Duodenal mucosa (tissue), 2 donors: ENCODE results near the gene DENND1A.

Experiments
- H3K27ac ChIP-seq: one replicate; pipeline ENCODE4 v1.7.0; 2013; ENCODE audit warnings: low read depth, low read length
- H3K27me3 ChIP-seq, 2 donors: one replicate each; pipeline ENCODE4 v1.7.0; 2013; ENCODE audit warnings: low read length in 2 of 2, control low read depth in 1 of 2; ENCODE audit not compliant: insufficient read depth in 2 of 2, control insufficient read depth in 1 of 2
- H3K36me3 ChIP-seq, 2 donors: one replicate each; pipeline ENCODE4 v1.7.0; 2013; ENCODE audit warnings: low read length in 2 of 2, control low read depth in 1 of 2; ENCODE audit not compliant: insufficient read depth in 2 of 2, control insufficient read depth in 1 of 2
- H3K4me1 ChIP-seq, 2 donors: one replicate each; pipeline ENCODE4 v1.7.0; 2013; ENCODE audit warnings: low read length in 2 of 2, control low read depth in 1 of 2; ENCODE audit not compliant: insufficient read depth in 2 of 2, control insufficient read depth in 1 of 2
- H3K4me3 ChIP-seq, 2 donors: one replicate each; pipeline ENCODE4 v1.7.0; 2013; ENCODE audit warnings: low read length in 2 of 2, low read depth in 1 of 2
- H3K9ac ChIP-seq, 2 donors: one replicate each; pipeline ENCODE4 v1.7.0; 2013; ENCODE audit warnings: low read length in 2 of 2, low read depth in 1 of 2
- H3K9me3 ChIP-seq, 2 donors: one replicate each; pipeline ENCODE4 v1.7.0; 2013; ENCODE audit warnings: low read length in 2 of 2, control low read depth in 1 of 2; ENCODE audit not compliant: control insufficient read depth in 1 of 2

The DENND1A gene

GRCh38 chr9:123651273-123651672, 278.7 kb downstream of the DENND1A start:
- Histone ChIP-seq H3K27me3 (no peaks in the 10 kb centered on the region), H3K4me1 (peaks cover 0 to 7% of the 10 kb centered on the region in 2 donors), H3K9ac (no peak overlapping the region), H3K36me3 (no peaks in the 10 kb centered on the region), H3K9me3 (no peaks in the 10 kb centered on the region), H3K27ac (no peak overlapping the region), H3K4me3 (no peak overlapping the region)

GRCh38 chr9:123649909-123650308, 280.0 kb downstream of the DENND1A start:
- Histone ChIP-seq H3K4me1 (peaks cover 0 to 7% of the 10 kb centered on the region in 2 donors), H3K9me3 (no peaks in the 10 kb centered on the region), H3K27me3 (no peaks in the 10 kb centered on the region), H3K36me3 (no peaks in the 10 kb centered on the region), H3K4me3 (no peak overlapping the region), H3K27ac (no peak overlapping the region), H3K9ac (no peak overlapping the region)

- no peak overlapping the region for H3K4me3 ChIP-seq
- no peak overlapping the region for H3K9ac ChIP-seq
- H3K9me3 ChIP-seq: no peaks in the 10 kb centered on the region
- H3K27me3 ChIP-seq: no peaks in the 10 kb centered on the region
- peaks cover 13 to 17% of the 10 kb centered on the region in 2 donors for H3K4me1 ChIP-seq
- H3K36me3 ChIP-seq: no peaks in the 10 kb centered on the region
- H3K27ac ChIP-seq: no peak overlapping the region
Measured at GRCh38 chr9:123647145-123647544, 282.8 kb downstream of the DENND1A start.

GRCh38 chr9:123645762-123646161, 284.2 kb downstream of the DENND1A start:
- Histone ChIP-seq H3K36me3 (no peaks in the 10 kb centered on the region), H3K9me3 (no peaks in the 10 kb centered on the region)

GRCh38 chr9:123645126-123645525, 284.8 kb downstream of the DENND1A start:
- Histone ChIP-seq H3K27ac (no peak overlapping the region), H3K27me3 (no peaks in the 10 kb centered on the region), H3K4me1 (peaks cover 13 to 17% of the 10 kb centered on the region in 2 donors), H3K36me3 (no peaks in the 10 kb centered on the region), H3K4me3 (no peak overlapping the region), H3K9me3 (no peaks in the 10 kb centered on the region), H3K9ac (no peak overlapping the region)

More at GRCh38 chr9:123645762-123646161, 284.2 kb downstream of the DENND1A start:
- H3K4me3 ChIP-seq: no peak overlapping the region
- H3K4me1 ChIP-seq: peaks cover 13 to 17% of the 10 kb centered on the region in 2 donors
- no peaks in the 10 kb centered on the region for H3K27me3 ChIP-seq
- H3K9ac ChIP-seq: no peak overlapping the region
- H3K27ac ChIP-seq: no peak overlapping the region

GRCh38 chr9:123643518-123643917, 286.4 kb downstream of the DENND1A start:
- Histone ChIP-seq H3K4me3 (no peak overlapping the region), H3K36me3 (no peaks in the 10 kb centered on the region), H3K9ac (no peak overlapping the region), H3K27ac (no peak overlapping the region), H3K9me3 (no peaks in the 10 kb centered on the region), H3K27me3 (no peaks in the 10 kb centered on the region), H3K4me1 (peaks cover 13 to 18% of the 10 kb centered on the region in 2 donors)

- Histone ChIP-seq H3K27me3 (no peaks in the 10 kb centered on the region), H3K4me1 (peaks cover 18 to 25% of the 10 kb centered on the region in 2 donors), H3K9me3 (no peaks in the 10 kb centered on the region), H3K9ac (no peak overlapping the region), H3K36me3 (no peaks in the 10 kb centered on the region), H3K4me3 (peak overlapping the region in 1 of 2 donors; percentile 27), H3K27ac (no peak overlapping the region)
Measured at GRCh38 chr9:123642291-123643278, 287.3 kb downstream of the DENND1A start.

GRCh38 chr9:123640792-123641222, 289.1 kb downstream of the DENND1A start:
- no peaks in the 10 kb centered on the region for H3K9me3 ChIP-seq
- peaks cover 25 to 32% of the 10 kb centered on the region in 2 donors for H3K4me1 ChIP-seq
- H3K4me3 ChIP-seq: no peak overlapping the region
- H3K27ac ChIP-seq: no peak overlapping the region
- no peaks in the 10 kb centered on the region for H3K27me3 ChIP-seq
- H3K9ac ChIP-seq: no peak overlapping the region
- no peaks in the 10 kb centered on the region for H3K36me3 ChIP-seq

GRCh38 chr9:123639743-123640142, 290.2 kb downstream of the DENND1A start:
- Histone ChIP-seq H3K4me1 (peaks cover 25 to 32% of the 10 kb centered on the region in 2 donors), H3K36me3 (no peaks in the 10 kb centered on the region), H3K27ac (no peak overlapping the region), H3K9ac (no peak overlapping the region), H3K9me3 (no peaks in the 10 kb centered on the region), H3K4me3 (no peak overlapping the region), H3K27me3 (no peaks in the 10 kb centered on the region)

GRCh38 chr9:123637945-123638634, 291.8 kb downstream of the DENND1A start:
- peak overlapping the region in 1 of 2 donors; percentile 36 for H3K9ac ChIP-seq
- H3K4me3 ChIP-seq: peak overlapping the region; percentile 50 to 67
- peaks cover 18 to 22% of the 10 kb centered on the region in 2 donors for H3K4me1 ChIP-seq
- no peaks in the 10 kb centered on the region for H3K27me3 ChIP-seq
- H3K9me3 ChIP-seq: no peaks in the 10 kb centered on the region
- no peaks in the 10 kb centered on the region for H3K36me3 ChIP-seq
- H3K27ac ChIP-seq: no peak overlapping the region
